Astrocyte of the spinal cord (primary cell): ENCODE measurements around the gene ZNF598.

ENCODE experiments used
- DNase-seq: peaks from one replicate; pipeline ENCODE4 v3.0.0; 2011; ENCODE audit warnings: low read depth, low spot score
- H3K4me3 ChIP-seq: 2 replicates; pipeline ENCODE4 v1.5.1; 2011; ENCODE audit warnings: low read depth, mild to moderate bottlenecking, low read length, moderate library complexity
- CTCF ChIP-seq: IDR thresholded peaks from 2 replicates; pipeline ENCODE4 v1.5.1; 2012; ENCODE audit warnings: low read depth, mild to moderate bottlenecking, low read length, inconsistent platforms
- in situ Hi-C: cut with HindIII; loops from 2 replicates; pipeline ENCODE4 v1.10.0; 2017; ENCODE audit warnings: low sequenced_read_pairs

The ZNF598 gene

GRCh38 chr16:1984347-1985225, 25.0 kb downstream of the ZNF598 start:
- in situ Hi-C loops, result no loop called here
- DNase-seq, result no peak
- TF ChIP-seq CTCF, result no peak
- peak overlapping the region; percentile 73 for H3K4me3 ChIP-seq

GRCh38 chr16:1983544-1984346, 25.9 kb downstream of the ZNF598 start, which contains the start of gene GFER:
Gene GFER, plus strand, starts transcription at chr16:1984193. Its CDS starts 26 bp downstream, at chr16:1984219.
- TF ChIP-seq CTCF, result peak; percentile 45
- peak; percentile 91 for DNase-seq
- peak within 1 kb of the TSS; percentile 73 for H3K4me3 ChIP-seq
- in situ Hi-C loops, result no loop called here

- no peak for DNase-seq
- no peak overlapping the region for H3K4me3 ChIP-seq
- in situ Hi-C loops, result no loop called here
- no peak for TF ChIP-seq CTCF
Measured at GRCh38 chr16:1982991-1983543, 26.6 kb downstream of the ZNF598 start.

- no peak overlapping the region for H3K4me3 ChIP-seq
- no peak for DNase-seq
- in situ Hi-C loops, result no loop called here
- TF ChIP-seq CTCF, result no peak
Measured at GRCh38 chr16:1982013-1982433, 27.6 kb downstream of the ZNF598 start.

GRCh38 chr16:1981398-1981836, 28.2 kb downstream of the ZNF598 start, which contains the start of gene NOXO1:
Gene NOXO1, minus strand, starts transcription at chr16:1981469. Its CDS starts 290 bp downstream, at chr16:1981179.
- DNase-seq, result no peak
- TF ChIP-seq CTCF, result no peak
- in situ Hi-C loops, result no loop called here
- no peak within 1 kb of the TSS for H3K4me3 ChIP-seq

GRCh38 chr16:1980770-1981087, 28.9 kb downstream of the ZNF598 start:
- DNase-seq, result no peak
- in situ Hi-C loops, result no loop called here
- TF ChIP-seq CTCF, result no peak
- no peak overlapping the region for H3K4me3 ChIP-seq
